ENCODE data around the gene ATF3.

The ATF3 gene

DNA sequence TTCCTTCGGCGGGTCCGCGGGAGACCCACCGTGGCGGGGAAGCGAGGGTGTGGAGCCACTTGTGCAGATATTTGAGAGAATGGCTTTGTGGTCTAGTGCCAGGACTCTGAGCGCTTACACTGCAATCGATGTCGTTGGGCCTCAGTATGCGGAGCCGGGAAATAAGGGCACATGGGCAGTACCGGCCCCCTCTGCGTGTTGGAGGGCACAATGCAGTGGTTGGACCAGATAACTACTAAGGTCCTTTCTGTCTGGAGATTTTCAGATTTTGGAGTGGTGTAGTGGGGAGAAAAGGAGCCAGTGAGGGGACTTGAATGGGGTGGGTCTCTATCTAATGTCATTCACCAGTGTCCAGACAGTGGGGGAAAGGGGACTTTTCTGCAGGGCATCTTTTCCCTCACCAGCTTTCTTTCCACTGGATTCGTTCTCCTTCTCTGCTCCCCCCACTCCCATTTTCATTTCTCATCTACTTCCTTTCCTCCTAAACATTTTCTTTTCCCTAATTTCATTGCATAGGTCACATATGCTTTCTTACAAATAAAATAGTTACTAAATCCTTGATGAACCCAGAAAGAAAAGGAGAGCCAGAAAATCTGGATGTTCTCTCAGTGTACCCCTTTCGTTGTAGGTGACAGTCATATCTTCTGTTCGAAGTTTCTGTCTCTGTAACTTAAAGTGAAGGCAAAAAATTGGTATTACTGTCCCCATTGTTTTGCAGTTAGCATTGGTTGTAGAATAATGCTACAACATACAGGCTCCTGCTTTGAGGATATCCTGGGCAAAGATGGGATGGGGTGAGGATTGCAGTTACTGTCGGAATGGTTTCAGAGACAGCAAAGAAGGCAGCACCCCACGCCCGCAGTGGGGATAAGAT, 1.4 kb downstream of the ATF3 start:
- DNase-seq, result no peak

DNA sequence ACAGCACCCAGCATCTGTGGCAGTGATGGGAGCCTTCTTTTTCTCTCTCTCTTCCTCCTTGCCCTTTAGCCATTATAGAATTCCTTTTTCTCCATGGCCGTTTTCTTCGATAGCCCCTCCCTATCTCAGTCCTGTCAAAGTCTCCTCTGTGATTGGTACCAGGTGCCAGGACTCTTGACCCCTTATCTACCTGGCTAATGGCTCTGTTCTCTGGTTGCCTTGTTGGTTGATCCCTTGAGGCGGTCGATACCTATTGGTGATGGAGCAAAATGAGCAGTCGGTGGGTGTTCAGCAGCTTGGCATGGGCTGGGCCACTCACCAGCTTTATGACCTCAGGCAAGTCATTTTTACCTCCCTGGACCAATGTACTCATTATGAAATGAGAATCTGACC, 2.0 kb downstream of the ATF3 start:
- DNase-seq, result no peak

DNA sequence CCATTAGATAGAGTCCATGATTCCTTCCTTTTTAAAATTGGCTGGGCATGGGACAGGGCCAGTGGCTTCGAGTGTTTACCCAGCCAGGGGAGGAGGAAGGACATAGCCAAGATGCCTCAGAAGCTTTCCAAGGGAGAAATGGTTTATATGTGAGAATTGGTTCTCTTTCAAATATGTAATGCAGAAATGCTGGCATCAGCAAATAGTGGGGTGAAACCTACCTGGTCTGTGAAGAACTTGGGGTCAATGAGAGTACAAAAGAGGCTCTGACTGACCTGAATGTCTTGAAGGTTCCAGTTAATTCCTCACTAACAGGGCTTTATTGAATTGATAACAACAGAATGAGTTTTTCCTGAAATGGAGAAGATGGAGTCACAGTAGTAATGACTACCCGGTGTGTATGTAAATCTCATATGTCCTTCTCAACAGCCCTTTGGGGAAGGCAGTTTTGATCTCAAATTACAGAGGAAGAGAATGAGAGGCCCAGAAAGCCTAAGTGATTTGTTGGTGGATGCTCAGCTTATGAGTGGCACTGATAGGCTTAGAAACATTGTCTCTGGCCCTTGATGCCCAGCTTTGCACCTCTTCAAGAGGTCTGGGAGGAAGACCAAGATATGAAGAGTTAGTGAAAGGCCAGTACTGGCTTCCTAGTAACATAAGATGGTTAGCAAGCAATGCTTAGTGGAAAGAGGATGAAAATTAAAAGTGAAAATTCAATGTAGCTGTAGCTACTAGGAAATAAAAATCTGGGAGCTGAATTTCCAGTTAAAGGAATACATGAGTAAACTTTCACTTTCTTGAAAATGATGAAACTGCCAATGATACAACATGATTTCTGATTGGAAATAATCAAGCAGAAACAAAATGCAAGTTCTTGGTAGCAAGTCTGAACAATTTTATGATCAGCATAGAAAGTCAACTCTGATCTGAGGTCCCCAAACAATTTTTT, 2.7 kb downstream of the ATF3 start:
- DNase-seq, result no peak

DNA sequence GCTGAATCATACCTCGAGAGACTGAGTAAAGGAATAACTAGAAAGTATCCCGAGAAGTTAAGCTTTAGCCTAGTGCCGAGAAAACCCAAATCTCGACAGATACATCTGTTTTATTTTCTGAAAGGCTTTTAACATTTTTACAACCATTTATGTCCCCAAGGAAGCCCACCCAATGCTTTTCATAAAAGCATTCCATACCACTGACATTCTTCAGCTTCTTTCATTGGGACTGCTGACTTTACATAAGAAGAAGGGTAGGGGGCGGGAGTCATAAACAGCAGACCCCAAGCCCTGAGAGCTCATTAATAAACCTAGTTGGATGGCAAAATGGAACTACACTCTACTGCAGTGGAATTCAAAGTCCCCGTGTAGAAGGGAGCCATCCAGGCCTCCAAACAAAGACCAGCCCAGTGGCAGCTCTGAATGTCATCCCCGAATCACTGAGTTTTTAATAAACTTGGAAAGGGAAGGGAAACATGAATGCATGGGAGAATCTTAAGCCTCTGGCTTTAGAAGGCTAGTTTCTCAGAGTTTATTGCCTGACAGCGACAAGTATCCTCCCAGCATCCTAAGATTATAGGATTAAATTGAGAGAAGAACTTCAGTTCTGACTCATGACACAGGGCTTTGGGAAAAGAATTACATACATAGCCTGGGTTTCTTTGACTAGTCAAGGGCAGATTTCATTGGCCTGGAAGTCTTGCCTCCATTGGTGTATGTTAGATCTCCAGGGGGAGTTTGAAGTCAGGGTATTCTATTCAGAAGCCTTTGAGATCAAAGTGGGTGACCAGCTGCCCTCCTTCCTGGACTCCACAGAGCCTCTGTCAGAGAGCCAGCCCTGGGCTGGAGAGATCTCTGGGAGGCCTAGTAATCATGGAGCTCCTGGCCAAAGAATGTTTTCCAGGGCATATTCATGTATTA, 3.7 kb downstream of the ATF3 start:
- no peak for DNase-seq

DNA sequence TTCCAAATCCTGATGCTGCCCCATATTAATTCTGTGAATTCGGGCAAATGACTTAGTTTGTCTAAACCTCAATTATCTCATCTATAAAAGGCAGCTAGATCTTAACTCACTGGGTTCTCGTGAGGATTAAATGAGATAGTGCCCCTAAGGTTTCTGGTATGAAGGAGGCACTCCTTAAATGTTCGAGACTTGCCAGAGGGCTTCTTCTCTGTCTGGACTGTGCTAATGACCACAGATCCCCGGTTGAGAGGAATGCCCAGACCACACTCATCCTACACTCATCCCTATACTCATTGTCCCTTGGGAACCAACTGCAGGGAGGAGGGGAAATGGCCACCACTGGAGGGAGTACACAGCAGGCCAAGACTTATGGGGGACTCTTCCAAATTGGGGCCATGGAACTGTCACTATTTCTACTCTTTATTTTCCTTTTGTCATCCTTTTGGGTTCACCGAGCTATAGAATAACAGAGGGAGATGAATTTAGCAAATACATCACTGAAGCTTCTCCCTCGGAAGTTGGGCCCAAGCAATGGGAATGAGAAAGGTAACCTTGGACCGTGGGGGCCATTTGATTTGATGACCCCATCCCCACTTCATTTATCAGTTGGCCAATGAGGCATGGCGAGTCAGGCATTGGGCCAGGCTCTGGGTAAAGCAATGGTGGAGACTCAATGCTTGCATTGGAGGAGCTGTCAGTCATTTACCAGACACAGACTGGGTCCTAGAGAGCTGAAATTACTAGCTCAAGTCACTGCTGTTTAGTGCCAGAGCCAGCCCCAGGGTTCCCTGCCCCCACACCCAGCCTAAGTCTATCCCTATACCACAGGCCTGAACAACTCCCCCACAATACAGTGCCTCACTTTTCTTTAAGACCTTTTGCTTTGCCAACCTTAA, 5.1 kb downstream of the ATF3 start:
- DNase-seq, result no peak

DNA sequence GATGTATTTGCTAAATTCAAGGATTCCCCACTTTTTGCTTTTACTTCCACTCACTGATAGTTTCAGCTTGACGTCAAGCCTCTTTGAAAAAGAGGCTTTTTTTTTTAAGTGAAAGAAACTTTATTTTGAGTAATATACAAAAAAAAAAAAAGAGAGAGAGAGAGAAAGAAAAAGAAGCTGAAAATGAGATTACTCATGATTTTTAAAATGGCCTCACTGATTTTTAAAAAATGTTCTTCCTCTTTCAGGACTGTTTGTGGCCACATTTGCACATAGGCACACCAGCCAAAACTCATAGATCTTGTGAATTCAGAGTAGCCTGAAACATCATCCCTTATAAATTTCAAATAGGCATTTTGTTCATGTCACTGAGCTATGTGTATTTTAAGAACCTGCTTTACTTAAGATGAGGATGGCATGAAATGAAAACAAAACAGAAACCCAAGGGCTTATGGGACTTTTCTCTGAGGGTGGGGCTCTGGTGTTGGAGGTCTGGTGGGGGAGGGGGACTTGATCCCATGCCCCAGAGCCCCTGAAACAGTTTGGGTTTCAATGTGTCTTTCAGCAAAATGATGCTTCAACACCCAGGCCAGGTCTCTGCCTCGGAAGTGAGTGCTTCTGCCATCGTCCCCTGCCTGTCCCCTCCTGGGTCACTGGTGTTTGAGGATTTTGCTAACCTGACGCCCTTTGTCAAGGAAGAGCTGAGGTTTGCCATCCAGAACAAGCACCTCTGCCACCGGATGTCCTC, 6.1 kb downstream of the ATF3 start:
- DNase-seq, result no peak

DNA sequence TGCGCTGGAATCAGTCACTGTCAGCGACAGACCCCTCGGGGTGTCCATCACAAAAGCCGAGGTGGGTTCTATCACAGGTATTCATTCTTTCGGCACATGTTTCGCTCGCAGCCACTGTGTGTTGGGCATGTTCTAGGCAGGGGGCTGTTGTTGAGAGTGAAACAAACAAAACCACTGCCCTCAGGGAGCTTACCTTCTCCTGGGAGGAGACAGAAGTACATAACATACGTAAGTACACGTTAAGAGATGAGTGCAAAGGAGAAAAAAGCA, 6.6 kb downstream of the ATF3 start:
- DNase-seq, result no peak

DNA sequence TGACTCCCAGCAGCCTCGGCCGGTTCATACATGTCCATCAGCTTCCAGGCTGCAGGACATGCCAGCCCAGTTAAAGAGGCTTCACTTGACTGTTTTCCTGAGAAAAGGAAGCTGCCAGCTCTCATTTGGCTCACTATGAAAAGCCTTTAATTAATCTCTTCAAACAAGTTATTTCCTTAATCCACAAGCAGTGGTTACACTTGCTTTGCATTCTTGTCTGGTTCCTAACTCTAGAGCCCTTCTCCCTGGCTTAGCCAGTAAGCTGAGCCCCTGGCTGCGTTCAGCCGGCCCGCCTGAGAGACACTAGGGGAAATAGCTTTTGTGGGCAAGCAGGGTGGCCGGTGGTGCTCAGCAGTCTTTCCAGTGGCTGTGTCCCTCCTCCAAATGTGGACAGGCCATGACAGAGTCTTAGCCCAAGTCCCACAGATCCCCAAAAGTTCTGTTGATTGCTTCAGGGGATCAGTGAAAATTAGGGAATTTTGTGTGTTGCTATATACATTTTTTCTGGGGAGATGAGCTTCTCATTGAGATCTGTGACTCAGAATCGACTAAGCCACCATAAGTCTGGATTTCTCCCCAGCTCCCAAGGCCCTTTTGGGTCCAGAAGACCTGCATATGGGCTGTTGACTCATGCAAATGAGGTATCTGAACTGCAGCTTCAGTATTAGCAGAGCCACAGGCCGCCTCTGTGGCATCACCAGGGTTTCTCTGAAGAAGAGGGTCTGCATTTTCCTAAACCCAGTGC, 10.1 kb downstream of the ATF3 start:
- no peak for DNase-seq

DNA sequence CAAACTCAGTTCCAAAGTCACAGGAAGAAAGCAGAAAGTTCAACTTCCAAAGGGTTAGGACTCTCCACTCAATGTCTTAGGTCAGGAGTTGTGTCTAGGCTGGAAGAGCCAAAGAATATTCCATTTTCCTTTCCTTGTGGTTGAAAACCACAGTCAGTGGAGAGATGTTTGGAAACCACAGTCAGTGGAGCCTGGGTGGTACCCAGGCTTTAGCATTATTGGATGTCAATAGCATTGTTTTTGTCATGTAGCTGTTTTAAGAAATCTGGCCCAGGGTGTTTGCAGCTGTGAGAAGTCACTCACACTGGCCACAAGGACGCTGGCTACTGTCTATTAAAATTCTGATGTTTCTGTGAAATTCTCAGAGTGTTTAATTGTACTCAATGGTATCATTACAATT, 11.7 kb downstream of the ATF3 start:
- no peak for DNase-seq

DNA sequence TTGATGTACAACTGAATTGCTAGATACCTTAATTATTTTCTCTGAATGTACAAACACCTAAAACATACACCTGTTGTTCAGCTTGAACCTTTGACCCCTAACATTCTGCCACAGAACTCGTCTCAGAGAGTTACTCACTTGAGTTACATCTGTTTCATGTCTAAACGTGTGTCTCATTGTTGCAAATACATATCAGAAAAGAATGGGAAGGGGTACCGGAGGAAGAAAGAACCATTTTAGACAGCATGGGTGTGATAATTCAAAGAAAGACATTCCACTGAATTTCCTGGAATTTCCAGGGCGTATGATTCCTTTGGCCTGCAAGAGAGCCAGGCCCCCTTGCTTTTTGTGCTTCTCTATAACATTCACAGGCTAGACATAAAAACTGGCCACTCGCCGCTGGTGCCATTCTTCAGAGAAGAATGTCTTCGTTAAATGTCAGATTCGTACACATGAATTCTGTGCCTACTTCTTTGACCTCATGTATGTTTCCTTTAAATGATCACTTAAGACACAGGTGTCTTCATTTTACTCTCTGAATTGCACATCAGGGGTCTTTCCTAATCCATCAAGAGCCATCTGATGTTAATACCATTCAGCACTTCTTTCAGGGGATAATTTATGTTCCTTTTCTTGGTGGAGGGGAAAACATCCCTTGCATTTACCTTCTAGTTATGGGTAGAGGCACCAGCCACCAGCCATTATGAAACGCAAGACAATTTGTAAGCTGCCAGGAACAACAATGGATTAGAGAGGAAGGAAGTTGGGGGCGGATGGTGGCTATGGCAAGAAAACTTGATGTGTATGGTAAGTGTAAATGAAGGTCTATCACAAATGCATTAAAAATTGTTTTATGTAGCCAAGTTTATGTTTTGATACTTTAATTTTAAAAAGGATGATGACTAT, 12.7 kb downstream of the ATF3 start:
- DNase-seq, result no peak

DNA sequence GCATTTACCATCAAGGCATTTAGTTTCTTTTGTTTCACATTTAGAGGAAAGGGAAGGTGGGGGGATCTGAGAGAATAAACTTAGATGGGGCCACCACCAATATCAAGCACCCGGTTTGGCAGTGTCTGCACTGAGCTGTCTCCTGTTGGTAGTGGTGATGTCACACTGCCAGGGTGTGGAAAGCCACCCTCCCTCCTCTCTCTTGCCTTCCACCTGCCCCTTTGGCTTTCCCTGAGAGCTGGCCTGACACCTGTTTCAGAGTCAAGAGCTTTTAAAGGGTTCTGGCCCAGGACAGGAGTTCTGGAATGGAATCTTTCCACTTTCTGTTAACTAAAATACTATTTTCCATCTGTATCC, 13.4 kb downstream of the ATF3 start:
- DNase-seq, result no peak

DNA sequence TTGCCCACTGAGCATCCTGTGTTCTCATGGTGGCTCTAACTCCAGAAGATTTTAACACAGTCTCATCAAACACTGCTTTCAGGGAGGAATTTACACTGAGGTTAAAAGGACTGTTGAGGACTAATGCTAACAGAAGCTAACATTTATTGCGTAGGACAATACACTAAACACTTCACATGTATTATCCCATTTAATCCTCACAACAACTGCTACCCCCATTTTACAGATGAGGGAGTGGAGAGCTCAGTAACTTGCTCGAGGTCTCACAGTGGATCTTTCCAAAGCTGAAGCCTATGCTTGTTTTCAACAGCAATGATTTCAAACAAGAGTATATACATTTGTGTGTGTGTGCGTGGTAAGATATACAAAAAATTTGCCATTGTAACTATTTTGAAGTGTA, 13.9 kb downstream of the ATF3 start:
- no peak for DNase-seq

DNA sequence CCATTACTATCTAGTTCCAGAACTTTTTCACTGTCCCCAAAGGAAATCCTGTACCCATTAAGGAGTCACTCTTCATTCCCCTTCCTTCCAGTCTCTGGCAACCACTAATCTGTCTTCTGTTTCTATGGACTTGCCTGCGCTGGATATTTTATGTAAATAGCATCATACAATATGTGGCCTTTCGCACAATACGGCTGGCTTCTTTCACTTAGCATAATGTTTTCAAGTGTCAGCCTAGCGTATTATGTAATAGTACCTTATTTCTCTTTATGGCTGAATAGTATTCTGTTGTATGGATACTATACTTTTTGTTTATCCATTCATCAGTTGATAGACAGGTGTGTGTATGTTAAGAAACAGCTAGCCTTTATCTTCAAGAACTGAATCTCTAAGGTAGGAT, 14.3 kb downstream of the ATF3 start:
- no peak for DNase-seq

DNA sequence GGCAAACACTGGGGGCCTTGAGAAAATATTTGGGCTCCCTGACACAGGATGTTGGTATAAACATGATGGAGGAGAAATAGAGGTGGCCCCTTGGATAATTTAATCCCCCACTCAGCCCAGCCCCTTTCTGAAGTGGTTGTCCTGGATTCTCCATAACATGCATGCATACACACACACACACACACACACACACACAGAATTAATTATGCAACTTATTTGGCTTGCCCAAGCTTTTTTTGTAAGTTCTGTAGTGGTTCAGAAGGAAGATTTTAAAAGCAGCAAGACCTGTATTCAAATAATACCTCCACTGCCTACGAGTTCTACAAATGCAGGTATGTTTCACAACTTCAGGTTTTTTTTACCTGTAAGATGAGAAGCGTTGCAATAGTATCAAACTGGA, 15.0 kb downstream of the ATF3 start:
- DNase-seq, result no peak

DNA sequence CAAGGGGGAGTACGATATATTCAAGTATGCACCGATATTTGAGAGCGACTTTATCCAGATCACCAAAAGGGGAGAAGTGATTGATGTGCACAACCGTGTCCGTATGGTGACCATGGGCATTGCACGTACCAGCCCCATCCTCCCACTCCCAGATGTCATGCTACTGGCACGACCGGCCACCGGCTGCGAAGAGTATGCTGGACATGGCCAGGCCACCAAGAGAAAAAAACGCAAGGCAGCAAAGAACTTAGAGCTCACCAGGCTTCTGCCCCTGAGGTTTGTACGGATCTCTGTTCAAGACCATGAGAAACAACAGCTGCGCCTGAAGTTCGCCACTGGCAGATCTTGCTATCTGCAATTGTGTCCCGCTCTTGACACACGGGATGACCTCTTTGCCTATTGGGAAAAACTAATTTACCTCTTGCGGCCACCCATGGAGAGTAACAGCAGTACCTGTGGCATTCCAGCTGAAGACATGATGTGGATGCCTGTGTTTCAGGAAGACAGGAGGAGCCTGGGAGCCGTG, 16.5 kb downstream of the ATF3 start:
- DNase-seq, result no peak

DNA sequence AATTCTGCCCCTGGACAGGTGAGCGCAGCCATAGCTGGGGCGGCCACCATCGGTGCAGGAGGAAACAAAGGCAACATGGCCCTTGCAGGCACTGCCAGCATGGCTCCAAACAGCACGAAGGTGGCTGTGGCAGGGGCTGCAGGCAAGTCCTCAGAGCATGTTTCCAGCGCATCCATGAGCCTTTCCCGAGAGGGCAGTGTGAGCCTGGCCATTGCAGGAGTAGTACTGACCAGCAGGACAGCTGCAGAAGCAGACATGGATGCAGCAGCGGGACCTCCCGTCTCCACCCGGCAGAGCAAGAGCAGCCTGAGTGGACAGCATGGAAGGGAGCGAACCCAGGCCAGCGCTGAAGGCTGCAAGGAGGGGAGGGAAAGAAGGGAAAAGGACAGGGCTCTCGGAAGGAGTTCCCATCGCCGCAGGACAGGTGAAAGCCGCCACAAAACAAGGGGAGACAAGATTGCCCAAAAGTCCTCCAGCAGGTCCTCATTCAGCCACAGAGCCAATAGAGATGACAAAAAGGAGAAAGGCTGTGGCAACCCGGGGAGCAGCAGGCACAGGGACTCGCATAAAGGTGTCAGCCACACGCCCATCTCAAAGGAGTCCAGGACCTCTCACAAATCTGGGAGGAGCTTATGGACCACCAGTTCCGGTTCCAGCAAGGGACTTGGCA, 17.4 kb downstream of the ATF3 start:
- DNase-seq, result no peak

DNA sequence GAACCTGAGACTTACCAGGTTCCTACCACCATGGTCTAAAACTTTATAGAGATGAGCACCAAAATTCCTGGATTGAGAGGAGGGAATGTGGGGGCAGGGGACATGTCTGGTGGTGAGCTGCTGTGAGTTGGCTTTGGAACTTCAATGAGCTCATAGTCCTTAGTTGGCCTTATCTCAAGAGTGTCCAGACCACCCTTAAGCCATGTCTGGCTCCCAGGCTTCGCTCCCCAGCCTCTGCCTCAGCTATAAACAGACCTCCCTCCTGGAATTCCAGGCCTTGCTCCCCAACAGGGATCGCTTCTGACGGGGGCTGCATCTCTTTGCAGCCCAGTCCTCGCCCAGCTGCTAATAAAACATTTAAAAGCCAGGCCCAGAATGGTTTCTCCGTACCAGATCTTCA, 19.5 kb downstream of the ATF3 start:
- no peak for DNase-seq

DNA sequence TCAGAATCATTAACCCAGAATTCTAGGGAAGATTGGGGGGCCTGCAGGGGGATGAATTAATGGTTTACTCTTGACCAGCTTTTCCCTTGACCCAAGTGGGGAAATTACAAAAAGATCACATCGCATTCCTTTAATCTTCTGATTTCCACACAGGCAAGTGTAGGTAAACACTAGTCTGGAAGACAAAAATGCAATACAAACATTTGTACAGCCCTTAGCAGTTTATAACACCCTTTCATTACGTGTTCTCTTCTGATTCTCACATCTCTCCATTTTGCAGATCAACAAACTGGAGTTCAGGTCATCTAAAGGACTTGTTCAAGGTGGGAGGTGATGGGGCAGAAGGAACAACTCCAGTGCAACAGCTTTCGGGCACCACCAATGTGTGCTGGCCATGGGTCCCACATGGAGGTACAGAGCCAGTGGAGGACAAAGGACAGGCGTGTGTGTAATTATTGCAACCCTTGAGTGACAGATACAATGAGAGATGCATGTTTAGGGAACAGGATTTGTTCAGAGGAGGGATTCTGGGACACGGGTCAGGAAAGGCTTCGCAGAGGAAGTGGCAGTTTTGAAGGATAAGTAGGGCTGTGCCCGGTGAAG, 20.4 kb downstream of the ATF3 start:
- DNase-seq, result no peak
